Fibroblast of lung (primary cell): ENCODE results near the gene SGSH. TPM values are rescaled to one million over a fixed set of nuclear protein-coding genes. Genes with fewer than 3 reads are reported as not detected.
A peak's percentile ranks its signal among the peaks of the same experiment; 100 is the strongest.

Experiments used
- DNase-seq, 2 donors: peaks; one replicate each; pipeline versions ENCODE4 v3.0.0 to v3.0.0-alpha.2; 2010; ENCODE audit warnings: low read depth in 2 of 2
- H2AFZ ChIP-seq: 2 replicates; pipeline ENCODE4 v1.5.1; 2012; ENCODE audit warnings: low read length, control low read depth, inconsistent platforms
- H3K27ac ChIP-seq: 2 replicates; pipeline ENCODE4 v1.5.1; 2011; ENCODE audit warnings: low read length, control low read depth; ENCODE audit not compliant: insufficient read depth
- H3K27me3 ChIP-seq: 2 replicates; pipeline ENCODE4 v1.5.1; 2011; ENCODE audit warnings: mild to moderate bottlenecking, low read length; ENCODE audit not compliant: control insufficient read depth, insufficient read depth
- H3K36me3 ChIP-seq: 2 replicates; pipeline ENCODE4 v1.5.1; 2011; ENCODE audit warnings: low read length; ENCODE audit not compliant: control insufficient read depth, insufficient read depth
- H3K4me1 ChIP-seq: 2 replicates; pipeline ENCODE4 v1.5.1; 2011; ENCODE audit warnings: low read length; ENCODE audit not compliant: control insufficient read depth, insufficient read depth; ENCODE audit errors: extremely low read depth
- H3K4me2 ChIP-seq: 2 replicates; pipeline ENCODE4 v1.5.1; 2011; ENCODE audit warnings: low read length, control low read depth; ENCODE audit not compliant: insufficient read depth; ENCODE audit errors: extremely low read depth
- H3K4me3 ChIP-seq, 4 experiments: fragments of 200-600 bp in 1 of 4; sonication (generic) in 1 of 4; replicated peaks in 1 of 4; 2 replicates each; pipeline ENCODE4 v1.5.1; 2011 to 2016; ENCODE audit warnings: low read length in 4 of 4, low read depth in 3 of 4, mild to moderate bottlenecking in 3 of 4, control low read depth in 2 of 4, inconsistent platforms in 1 of 4, mixed read lengths in 1 of 4; ENCODE audit not compliant: insufficient read depth in 1 of 4; ENCODE audit errors: control extremely low read depth in 1 of 4
- H3K79me2 ChIP-seq: 2 replicates; pipeline ENCODE4 v1.5.1; 2012; ENCODE audit warnings: mild to moderate bottlenecking, low read length, inconsistent platforms; ENCODE audit not compliant: control insufficient read depth, insufficient read depth
- H3K9ac ChIP-seq: 2 replicates; pipeline ENCODE4 v1.5.1; 2011; ENCODE audit warnings: mild to moderate bottlenecking, low read length, control low read depth; ENCODE audit not compliant: insufficient read depth
- H3K9me3 ChIP-seq: 2 replicates; pipeline ENCODE4 v1.5.1; 2012; ENCODE audit warnings: low read depth, low read length; ENCODE audit not compliant: control insufficient read depth, insufficient read depth
- H4K20me1 ChIP-seq: 2 replicates; pipeline ENCODE4 v1.5.1; 2011; ENCODE audit warnings: low read length; ENCODE audit not compliant: control insufficient read depth, insufficient read depth; ENCODE audit errors: extremely low read depth
- CTCF ChIP-seq, 2 donors: IDR thresholded peaks in 1 of 2; conservative IDR thresholded peaks in 1 of 2; 1 replicate in 1 of 2; 2 replicates in 1 of 2; pipeline ENCODE4 v1.5.1; 2011 to 2012; ENCODE audit warnings: low read length in 2 of 2, control low read depth in 1 of 2, inconsistent platforms in 1 of 2, low read depth in 1 of 2, mild to moderate bottlenecking in 1 of 2
- EZH2 ChIP-seq: IDR thresholded peaks from 2 replicates; pipeline ENCODE4 v1.5.1; 2012; ENCODE audit warnings: low read length, control low read depth, mild to moderate bottlenecking; ENCODE audit errors: missing control alignments
- polyA plus RNA-seq, 2 donors: library from polyadenylated mRNA; depleted of rRNA in 1 of 2; stranded (reverse) in 1 of 2; unstranded in 1 of 2; fragments of >200 nt; gene quantifications; 2 replicates each; pipeline ENCODE4 v1.2.1, GENCODE V29; 2011 to 2012; ENCODE audit warnings: missing spikeins in 1 of 2
- total RNA-seq: library from RNA; depleted of rRNA; stranded (reverse); fragments of >200 nt; gene quantifications from 2 replicates; pipeline ENCODE4 v1.2.1, GENCODE V29; 2014

The SGSH gene
- total and polyA plus RNA-seq, 2 donors (not counting 1 experiment from before 2014, with no cell fraction given), result 26.9 to 57.2 TPM

- Histone ChIP-seq H3K4me1 (no peaks in the 10 kb centered on the region), H3K4me3 (no peak overlapping the region), H3K79me2 (no peaks in the 10 kb centered on the region), H4K20me1 (no peaks in the 10 kb centered on the region), H3K9ac (no peak overlapping the region), H3K27me3 (no peaks in the 10 kb centered on the region), H3K27ac (no peak overlapping the region), H3K36me3 (no peaks in the 10 kb centered on the region), H3K4me2 (no peak overlapping the region), H3K9me3 (no peaks in the 10 kb centered on the region), H2AFZ (no peak overlapping the region)
- DNase-seq, result peak in 1 of 2 donors; percentile 27
- TF ChIP-seq EZH2 (no peak), CTCF (conservative IDR thresholded peaks at IDR 0.05 in 1 of 2, IDR thresholded peaks at IDR 0.05 in 1 of 2; ENCODE audit: low read depth in 1 of 2, low read length in 2 of 2) (no peak)
Measured at GRCh38 chr17:80198144-80198661, 21.9 kb downstream of the SGSH start.

- Histone ChIP-seq H3K36me3 (no peaks in the 10 kb centered on the region), H3K79me2 (no peaks in the 10 kb centered on the region), H3K27me3 (no peaks in the 10 kb centered on the region), H3K4me1 (no peaks in the 10 kb centered on the region), H2AFZ (no peak overlapping the region), H3K27ac (no peak overlapping the region), H3K4me3 (no peak overlapping the region), H3K9me3 (no peaks in the 10 kb centered on the region), H4K20me1 (no peaks in the 10 kb centered on the region), H3K4me2 (no peak overlapping the region), H3K9ac (no peak overlapping the region)
- DNase-seq, result no peak
- TF ChIP-seq EZH2 (no peak), CTCF (conservative IDR thresholded peaks at IDR 0.05 in 1 of 2, IDR thresholded peaks at IDR 0.05 in 1 of 2; ENCODE audit: low read depth in 1 of 2, low read length in 2 of 2) (no peak)
Measured at GRCh38 chr17:80196652-80197051, 23.5 kb downstream of the SGSH start.

GRCh38 chr17:80195671-80196529, 24.2 kb downstream of the SGSH start:
- no peak overlapping the region for H2AFZ ChIP-seq

More at GRCh38 chr17:80195671-80196529, 24.2 kb downstream of the SGSH start:
- no peak overlapping the region for H3K4me2 ChIP-seq
- no peak overlapping the region for H3K27ac ChIP-seq
- no peaks in the 10 kb centered on the region for H4K20me1 ChIP-seq
- no peak overlapping the region for H3K9ac ChIP-seq
- no peak for TF ChIP-seq EZH2
- TF ChIP-seq CTCF (conservative IDR thresholded peaks at IDR 0.05 in 1 of 2, IDR thresholded peaks at IDR 0.05 in 1 of 2; ENCODE audit: low read depth in 1 of 2, low read length in 2 of 2), result peak; percentile 81 to 87
- no peaks in the 10 kb centered on the region for H3K9me3 ChIP-seq
- H3K4me1 ChIP-seq, result no peaks in the 10 kb centered on the region
- no peak for DNase-seq
- H3K36me3 ChIP-seq, result no peaks in the 10 kb centered on the region
- H3K79me2 ChIP-seq, result no peaks in the 10 kb centered on the region
- no peaks in the 10 kb centered on the region for H3K27me3 ChIP-seq
- H3K4me3 ChIP-seq, result no peak overlapping the region
